Measurements from ENCODE around the gene DPP10.

Gene DPP10

GRCh38 chr2:114714313-114714712 is 271.9 kb downstream of the DPP10 start:
- no peak for DNase-seq (ENCODE audit: low read depth)
- H3K4me3 ChIP-seq (replicated peaks; ENCODE audit: low read depth, low read length): no peak overlapping the region
- no peak for TF ChIP-seq CTCF (IDR thresholded peaks at IDR 0.05; ENCODE audit: low read length, missing control alignments)

GRCh38 chr2:114717049-114717448 is 274.6 kb downstream of the DPP10 start:
- no peak for TF ChIP-seq CTCF (IDR thresholded peaks at IDR 0.05; ENCODE audit: low read length, missing control alignments)

GRCh38 chr2:114724454-114724853 is 282.0 kb downstream of the DPP10 start:
- H3K4me3 ChIP-seq (replicated peaks; ENCODE audit: low read depth, low read length): no peak overlapping the region
- no peak for TF ChIP-seq CTCF (IDR thresholded peaks at IDR 0.05; ENCODE audit: low read length, missing control alignments)
- no peak for DNase-seq (ENCODE audit: low read depth)

More at GRCh38 chr2:114717049-114717448, 274.6 kb downstream of the DPP10 start:
- no peak for DNase-seq (ENCODE audit: low read depth)
- H3K4me3 ChIP-seq (replicated peaks; ENCODE audit: low read depth, low read length): no peak overlapping the region

- no peak for TF ChIP-seq CTCF (IDR thresholded peaks at IDR 0.05; ENCODE audit: low read length, missing control alignments)
- no peak overlapping the region for H3K4me3 ChIP-seq (replicated peaks; ENCODE audit: low read depth, low read length)
- DNase-seq (ENCODE audit: low read depth): no peak
These were observed 284.6 kb downstream of the DPP10 start for GRCh38 chr2:114727012-114727411.

GRCh38 chr2:114728372-114728771 is 285.9 kb downstream of the DPP10 start:
- no peak for DNase-seq (ENCODE audit: low read depth)
- no peak for TF ChIP-seq CTCF (IDR thresholded peaks at IDR 0.05; ENCODE audit: low read length, missing control alignments)
- H3K4me3 ChIP-seq (replicated peaks; ENCODE audit: low read depth, low read length): no peak overlapping the region

- TF ChIP-seq CTCF (IDR thresholded peaks at IDR 0.05; ENCODE audit: low read length, missing control alignments): no peak
- DNase-seq (ENCODE audit: low read depth): no peak
- no peak overlapping the region for H3K4me3 ChIP-seq (replicated peaks; ENCODE audit: low read depth, low read length)
These were observed 286.6 kb downstream of the DPP10 start for GRCh38 chr2:114729026-114729425.

GRCh38 chr2:114735126-114735525 is 292.7 kb downstream of the DPP10 start:
- H3K4me3 ChIP-seq (replicated peaks; ENCODE audit: low read depth, low read length): no peak overlapping the region
- no peak for DNase-seq (ENCODE audit: low read depth)
- no peak for TF ChIP-seq CTCF (IDR thresholded peaks at IDR 0.05; ENCODE audit: low read length, missing control alignments)
